Astrocyte (in vitro differentiated cells and primary cell): ENCODE data around the gene AP1B1.
"Not testable (repeated sequence)": the region's sequence is repeated elsewhere in the genome, so short reads cannot be mapped to it uniquely, and the experiment has no call there.

Experiments
- EZH2 ChIP-seq: IDR thresholded peaks from 2 replicates; pipeline ENCODE4 v1.6.1; 2012; ENCODE audit warnings: mild to moderate bottlenecking, low read length, inconsistent platforms; ENCODE audit not compliant: insufficient read depth
- TF ChIP-seq, protein P1 (sequence below): IDR thresholded peaks from 2 replicates; pipeline ENCODE4 v1.5.1; 2011; ENCODE audit warnings: low read depth, mild to moderate bottlenecking, inconsistent platforms, low read length, moderate library complexity; ENCODE audit not compliant: insufficient read depth

DNA sequence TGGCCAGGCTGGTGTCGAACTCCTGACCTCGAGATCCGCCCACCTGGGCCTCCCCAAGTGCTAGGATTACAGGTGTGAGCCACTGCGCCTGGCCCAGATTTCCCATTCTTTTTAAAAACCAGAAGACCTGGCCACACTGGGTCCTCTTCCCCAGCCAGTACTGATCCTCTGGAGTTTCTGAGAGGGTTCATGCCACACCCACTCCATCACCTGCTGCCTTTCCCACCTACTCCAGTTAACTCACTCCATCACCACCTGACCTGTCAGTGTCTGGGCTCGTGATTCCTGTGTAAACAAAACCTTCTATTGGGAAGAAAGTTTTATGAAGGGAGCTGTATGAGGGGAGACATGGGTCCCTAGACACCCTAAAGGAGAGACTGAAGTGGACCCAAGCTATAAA is 30.3 kb upstream of the AP1B1 start:
- TF ChIP-seq, protein P1, sequence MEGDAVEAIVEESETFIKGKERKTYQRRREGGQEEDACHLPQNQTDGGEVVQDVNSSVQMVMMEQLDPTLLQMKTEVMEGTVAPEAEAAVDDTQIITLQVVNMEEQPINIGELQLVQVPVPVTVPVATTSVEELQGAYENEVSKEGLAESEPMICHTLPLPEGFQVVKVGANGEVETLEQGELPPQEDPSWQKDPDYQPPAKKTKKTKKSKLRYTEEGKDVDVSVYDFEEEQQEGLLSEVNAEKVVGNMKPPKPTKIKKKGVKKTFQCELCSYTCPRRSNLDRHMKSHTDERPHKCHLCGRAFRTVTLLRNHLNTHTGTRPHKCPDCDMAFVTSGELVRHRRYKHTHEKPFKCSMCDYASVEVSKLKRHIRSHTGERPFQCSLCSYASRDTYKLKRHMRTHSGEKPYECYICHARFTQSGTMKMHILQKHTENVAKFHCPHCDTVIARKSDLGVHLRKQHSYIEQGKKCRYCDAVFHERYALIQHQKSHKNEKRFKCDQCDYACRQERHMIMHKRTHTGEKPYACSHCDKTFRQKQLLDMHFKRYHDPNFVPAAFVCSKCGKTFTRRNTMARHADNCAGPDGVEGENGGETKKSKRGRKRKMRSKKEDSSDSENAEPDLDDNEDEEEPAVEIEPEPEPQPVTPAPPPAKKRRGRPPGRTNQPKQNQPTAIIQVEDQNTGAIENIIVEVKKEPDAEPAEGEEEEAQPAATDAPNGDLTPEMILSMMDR: not testable (repeated sequence)
- not testable (repeated sequence) for TF ChIP-seq EZH2
